Brain microvascular endothelial cell (primary cell): ENCODE measurements around the gene USH2A.

ENCODE experiments used
- DNase-seq: peaks from one replicate; pipeline ENCODE4 v3.0.0-alpha.2; 2020
- H3K27ac ChIP-seq: fragments of 250-450 bp; sonication (Bioruptor Pico); 2 replicates; pipeline ENCODE4 v1.5.1; 2020; ENCODE audit warnings: mild to moderate bottlenecking, moderate library complexity
- H3K27me3 ChIP-seq: fragments of 250-450 bp; sonication (Bioruptor Pico); replicated peaks from 2 replicates; pipeline ENCODE4 v1.5.1; 2020; ENCODE audit warnings: mild to moderate bottlenecking
- H3K36me3 ChIP-seq: fragments of 250-450 bp; sonication (Bioruptor Pico); replicated peaks from 2 replicates; pipeline ENCODE4 v1.5.1; 2020; ENCODE audit warnings: mild to moderate bottlenecking
- H3K4me3 ChIP-seq: 2 replicates; pipeline ENCODE4 v1.5.1; 2011; ENCODE audit warnings: low read depth, mild to moderate bottlenecking, control low read depth, low read length, moderate library complexity
- in situ Hi-C: cut with HindIII; loops from 2 replicates; pipeline ENCODE4 v1.10.0; 2017; ENCODE audit warnings: low sequenced_read_pairs, low pct_ligation_motif_present
- TF ChIP-seq, protein P1 (sequence below): IDR thresholded peaks from 2 replicates; pipeline ENCODE4 v1.5.1; 2011; ENCODE audit warnings: low read depth, mild to moderate bottlenecking, moderate library complexity, low read length, control low read depth, inconsistent platforms; ENCODE audit errors: missing control alignments

The USH2A gene

DNA sequence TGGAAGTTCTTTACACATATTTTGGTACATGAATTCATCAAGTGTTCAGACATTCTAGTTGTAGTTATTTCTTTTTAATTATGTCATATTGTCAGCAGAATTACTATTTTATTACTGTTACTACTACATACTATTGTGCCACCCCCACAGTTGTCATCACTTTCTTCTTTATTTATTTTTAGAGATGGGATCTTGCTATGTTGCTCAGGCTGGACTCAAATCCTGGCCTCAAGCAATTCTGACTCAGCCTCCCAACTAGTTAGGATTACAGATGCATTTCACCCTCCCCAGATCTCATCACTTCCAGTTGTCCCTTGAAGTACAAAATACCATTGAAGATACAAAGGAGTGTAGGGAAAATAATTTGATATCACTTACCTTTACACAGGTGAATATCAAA lies 598.2 kb downstream of the USH2A start:
- TF ChIP-seq, protein P1, sequence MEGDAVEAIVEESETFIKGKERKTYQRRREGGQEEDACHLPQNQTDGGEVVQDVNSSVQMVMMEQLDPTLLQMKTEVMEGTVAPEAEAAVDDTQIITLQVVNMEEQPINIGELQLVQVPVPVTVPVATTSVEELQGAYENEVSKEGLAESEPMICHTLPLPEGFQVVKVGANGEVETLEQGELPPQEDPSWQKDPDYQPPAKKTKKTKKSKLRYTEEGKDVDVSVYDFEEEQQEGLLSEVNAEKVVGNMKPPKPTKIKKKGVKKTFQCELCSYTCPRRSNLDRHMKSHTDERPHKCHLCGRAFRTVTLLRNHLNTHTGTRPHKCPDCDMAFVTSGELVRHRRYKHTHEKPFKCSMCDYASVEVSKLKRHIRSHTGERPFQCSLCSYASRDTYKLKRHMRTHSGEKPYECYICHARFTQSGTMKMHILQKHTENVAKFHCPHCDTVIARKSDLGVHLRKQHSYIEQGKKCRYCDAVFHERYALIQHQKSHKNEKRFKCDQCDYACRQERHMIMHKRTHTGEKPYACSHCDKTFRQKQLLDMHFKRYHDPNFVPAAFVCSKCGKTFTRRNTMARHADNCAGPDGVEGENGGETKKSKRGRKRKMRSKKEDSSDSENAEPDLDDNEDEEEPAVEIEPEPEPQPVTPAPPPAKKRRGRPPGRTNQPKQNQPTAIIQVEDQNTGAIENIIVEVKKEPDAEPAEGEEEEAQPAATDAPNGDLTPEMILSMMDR = no peak

DNA sequence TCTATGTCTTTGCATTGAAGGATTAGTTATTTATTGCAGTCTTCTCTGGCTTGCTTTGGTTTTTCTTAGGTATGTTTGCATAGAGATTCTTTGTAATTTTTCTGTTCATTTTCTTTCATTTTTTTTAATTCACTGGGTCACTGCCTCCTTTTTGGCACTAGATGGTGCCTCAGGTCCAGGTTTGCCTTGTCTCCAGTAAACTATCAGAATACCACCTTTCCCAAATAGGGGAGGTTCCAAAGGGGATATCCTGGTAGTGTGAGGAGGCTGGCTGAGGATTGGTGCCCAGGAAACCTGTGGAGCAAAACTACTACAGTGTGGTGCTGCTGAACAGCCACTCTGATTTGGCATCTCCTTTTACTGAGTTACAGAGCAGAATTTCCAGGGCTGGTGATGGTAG lies 599.0 kb downstream of the USH2A start:
- in situ Hi-C loops = no loop called here
- peak; percentile 1 for DNase-seq
- Histone ChIP-seq H3K27me3 (no peaks in the 10 kb centered on the region), H3K36me3 (no peaks in the 10 kb centered on the region), H3K4me3 (no peak overlapping the region), H3K27ac (no peak overlapping the region)
- TF ChIP-seq, protein P1 = peak; percentile 65

More for the DNA sequence above, 598.2 kb downstream of the USH2A start:
- Histone ChIP-seq H3K27ac (no peak overlapping the region), H3K36me3 (no peaks in the 10 kb centered on the region), H3K4me3 (no peak overlapping the region), H3K27me3 (no peaks in the 10 kb centered on the region)
- no peak for DNase-seq
- in situ Hi-C loops = no loop called here

DNA sequence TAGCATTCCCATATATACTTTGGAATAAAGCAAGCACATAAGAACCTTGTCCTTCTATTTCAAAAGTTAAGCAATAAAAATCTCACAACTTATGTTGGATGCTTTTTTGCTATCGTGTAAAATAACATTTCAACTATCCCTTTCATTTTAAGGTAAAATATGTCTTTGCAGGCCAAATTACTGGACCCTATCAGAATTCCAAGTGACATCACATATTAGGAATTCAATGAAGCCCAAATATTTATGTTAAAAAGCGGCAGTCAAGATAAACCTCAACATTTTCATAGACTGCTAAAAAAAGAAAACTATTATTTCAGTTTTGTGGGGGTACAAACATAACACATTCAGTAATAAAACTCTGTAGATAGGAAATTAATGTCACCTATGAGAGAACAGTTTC lies 604.1 kb downstream of the USH2A start:
- Histone ChIP-seq H3K27me3 (no peaks in the 10 kb centered on the region), H3K4me3 (no peak overlapping the region), H3K27ac (no peak overlapping the region), H3K36me3 (no peaks in the 10 kb centered on the region)
- TF ChIP-seq, protein P1 = no peak
- no peak for DNase-seq
- in situ Hi-C loops = no loop called here

DNA sequence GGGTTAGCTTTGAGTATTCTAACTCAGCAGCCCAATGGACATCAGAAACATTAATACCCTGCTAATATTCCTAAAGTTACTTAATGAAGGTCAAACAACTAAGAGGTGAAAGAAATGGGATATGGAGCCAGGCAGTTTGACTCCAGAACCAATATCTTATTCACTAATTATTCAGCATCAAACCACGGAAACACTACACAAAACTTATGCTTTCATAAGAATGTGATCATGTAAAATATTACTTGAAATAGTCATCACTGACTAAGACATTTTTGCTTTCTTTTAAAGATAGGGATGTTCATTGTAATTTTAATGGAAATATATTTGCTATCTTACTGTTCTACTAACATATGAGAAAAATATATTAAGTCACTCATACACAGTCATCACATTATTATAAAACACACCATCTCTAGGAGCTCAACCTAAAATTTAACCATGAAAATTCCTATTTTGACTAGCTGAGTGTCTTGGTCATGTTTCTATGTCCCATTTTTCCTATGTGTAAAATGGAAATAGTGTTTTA lies 615.3 kb downstream of the USH2A start:
- no peak for DNase-seq
- TF ChIP-seq, protein P1 = no peak
- in situ Hi-C loops = no loop called here
- Histone ChIP-seq H3K27ac (no peak overlapping the region), H3K4me3 (no peak overlapping the region), H3K36me3 (no peaks in the 10 kb centered on the region), H3K27me3 (no peaks in the 10 kb centered on the region)

DNA sequence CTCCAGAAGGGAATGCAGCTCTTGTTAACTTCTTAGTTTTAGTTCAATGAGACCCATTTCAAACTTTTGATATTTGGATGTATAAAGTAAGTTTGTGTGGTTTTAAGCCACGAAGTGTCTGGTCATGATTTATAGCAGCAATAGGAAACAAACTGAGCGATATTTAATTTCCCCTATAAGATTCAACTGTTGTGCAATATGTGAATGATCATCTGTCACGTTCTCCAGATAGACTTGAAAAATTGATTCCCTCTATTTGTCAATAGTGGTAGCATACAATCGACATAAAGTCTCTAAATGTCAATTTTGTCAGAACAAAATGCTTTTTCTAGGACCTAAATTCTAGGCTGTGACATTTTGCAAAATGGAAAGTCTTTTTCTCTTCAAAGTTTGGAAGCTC lies 616.0 kb downstream of the USH2A start:
- no peak overlapping the region for H3K27ac ChIP-seq
- H3K36me3 ChIP-seq = no peaks in the 10 kb centered on the region
- H3K4me3 ChIP-seq = no peak overlapping the region
- DNase-seq = no peak
- in situ Hi-C loops = no loop called here
- H3K27me3 ChIP-seq = no peaks in the 10 kb centered on the region
- TF ChIP-seq, protein P1 = no peak

DNA sequence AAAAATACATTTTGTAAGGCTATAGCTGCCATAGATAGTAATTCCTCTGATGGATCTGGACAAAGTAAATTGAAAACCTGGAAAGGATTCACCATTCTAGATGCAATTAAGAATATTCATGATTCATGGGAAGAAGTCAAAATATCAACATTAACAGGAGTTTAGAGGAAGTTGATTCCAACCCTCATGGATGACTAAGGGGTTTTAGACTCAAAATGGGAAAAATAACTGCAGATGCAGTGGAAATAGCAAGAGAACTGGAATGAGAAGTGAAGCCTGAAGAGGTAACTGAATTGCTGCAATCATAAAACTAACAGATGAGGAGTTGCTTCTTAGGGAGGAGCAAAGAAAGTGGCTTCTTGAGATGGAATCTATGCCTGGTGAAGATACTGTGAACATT lies 625.4 kb downstream of the USH2A start:
- no peaks in the 10 kb centered on the region for H3K36me3 ChIP-seq
- no peak for DNase-seq
- in situ Hi-C loops = no loop called here
- H3K4me3 ChIP-seq = no peak overlapping the region
- TF ChIP-seq, protein P1 = no peak
- H3K27ac ChIP-seq = no peak overlapping the region
- H3K27me3 ChIP-seq = no peaks in the 10 kb centered on the region
